Measurements from ENCODE around the gene PALD1. TPM values are rescaled to one million over a fixed set of nuclear protein-coding genes. Genes with fewer than 3 reads are reported as not detected.

PALD1 gene
- total RNA-seq, 6 experiments from 2014 or later = 0.81 to 2.9 (median 1.3) TPM

DNA sequence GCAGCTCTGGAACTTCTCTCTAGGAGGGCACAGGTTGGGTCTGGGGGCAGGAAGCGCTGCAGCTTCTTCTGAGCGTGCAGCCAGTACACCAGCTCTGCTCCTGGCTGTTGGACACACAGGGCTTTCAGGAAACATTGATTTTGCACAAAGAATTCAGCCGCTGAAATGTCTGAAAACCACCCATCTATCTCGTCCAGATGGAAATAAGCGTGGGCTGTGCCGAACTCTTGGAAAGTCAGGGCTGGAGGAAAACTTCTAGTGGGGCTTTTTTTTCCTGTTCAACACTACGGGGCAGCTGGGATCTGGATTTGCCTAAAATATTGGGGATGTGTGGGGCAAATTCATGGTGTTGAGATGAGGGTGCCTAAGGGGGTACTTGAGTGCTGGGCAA is 31.2 kb downstream of the PALD1 start:
- H3K4me1 ChIP-seq = no peaks in the 10 kb centered on the region
- no peaks in the 10 kb centered on the region for H3K9me3 ChIP-seq
- intact Hi-C loops (cut with DNase I) = no loop called here
- peak in 1 of 4 donors; percentile 12 for ATAC-seq
- DNase-seq = no peak
- WGBS (ENCODE audit: insufficient coverage, low coverage, low lambda C conversion rate, missing lambda C conversion rate) = 66% methylated on average over 7 of the region's 7 CpGs
- TF ChIP-seq POLR2A (IDR thresholded peaks at IDR 0.05) = no peak
- TF ChIP-seq, protein P1, sequence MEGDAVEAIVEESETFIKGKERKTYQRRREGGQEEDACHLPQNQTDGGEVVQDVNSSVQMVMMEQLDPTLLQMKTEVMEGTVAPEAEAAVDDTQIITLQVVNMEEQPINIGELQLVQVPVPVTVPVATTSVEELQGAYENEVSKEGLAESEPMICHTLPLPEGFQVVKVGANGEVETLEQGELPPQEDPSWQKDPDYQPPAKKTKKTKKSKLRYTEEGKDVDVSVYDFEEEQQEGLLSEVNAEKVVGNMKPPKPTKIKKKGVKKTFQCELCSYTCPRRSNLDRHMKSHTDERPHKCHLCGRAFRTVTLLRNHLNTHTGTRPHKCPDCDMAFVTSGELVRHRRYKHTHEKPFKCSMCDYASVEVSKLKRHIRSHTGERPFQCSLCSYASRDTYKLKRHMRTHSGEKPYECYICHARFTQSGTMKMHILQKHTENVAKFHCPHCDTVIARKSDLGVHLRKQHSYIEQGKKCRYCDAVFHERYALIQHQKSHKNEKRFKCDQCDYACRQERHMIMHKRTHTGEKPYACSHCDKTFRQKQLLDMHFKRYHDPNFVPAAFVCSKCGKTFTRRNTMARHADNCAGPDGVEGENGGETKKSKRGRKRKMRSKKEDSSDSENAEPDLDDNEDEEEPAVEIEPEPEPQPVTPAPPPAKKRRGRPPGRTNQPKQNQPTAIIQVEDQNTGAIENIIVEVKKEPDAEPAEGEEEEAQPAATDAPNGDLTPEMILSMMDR (IDR thresholded peaks at IDR 0.05) = no peak
- H3K27me3 ChIP-seq = no peaks in the 10 kb centered on the region
- no peaks in the 10 kb centered on the region for H3K36me3 ChIP-seq
- no peak overlapping the region for H3K27ac ChIP-seq
- H3K4me3 ChIP-seq = no peak overlapping the region

DNA sequence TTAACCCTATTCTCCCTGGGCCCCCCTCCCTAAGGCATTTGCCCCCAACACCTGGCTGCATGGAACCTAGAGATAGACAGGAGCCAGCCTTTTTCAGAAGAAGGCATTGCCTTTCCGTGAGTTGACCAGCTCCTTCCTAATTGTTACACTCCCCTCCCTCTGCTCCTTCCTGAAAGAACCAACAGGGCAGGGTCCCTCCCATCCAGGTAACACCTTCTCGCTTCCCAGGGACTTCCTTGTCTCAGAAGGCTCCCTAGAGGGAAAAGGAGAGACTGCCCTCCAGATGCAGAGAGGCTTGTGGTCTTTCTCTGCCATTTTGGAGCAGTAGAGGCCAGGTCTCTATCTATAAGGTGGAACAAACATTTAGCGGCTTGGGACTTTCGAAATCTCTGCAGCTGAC is 31.9 kb downstream of the PALD1 start:
- no peaks in the 10 kb centered on the region for H3K27me3 ChIP-seq
- H3K4me1 ChIP-seq = no peaks in the 10 kb centered on the region
- intact Hi-C loops (cut with DNase I) = no loop called here
- no peak for TF ChIP-seq POLR2A (IDR thresholded peaks at IDR 0.05)
- TF ChIP-seq, protein P1 (IDR thresholded peaks at IDR 0.05) = no peak
- no peak for ATAC-seq
- no peaks in the 10 kb centered on the region for H3K36me3 ChIP-seq
- no peak for DNase-seq
- H3K27ac ChIP-seq = no peak overlapping the region
- WGBS (ENCODE audit: insufficient coverage, low coverage, low lambda C conversion rate, missing lambda C conversion rate) = 86% methylated on average over 1 of the region's 4 CpGs
- no peak overlapping the region for H3K4me3 ChIP-seq
- H3K9me3 ChIP-seq = no peaks in the 10 kb centered on the region

DNA sequence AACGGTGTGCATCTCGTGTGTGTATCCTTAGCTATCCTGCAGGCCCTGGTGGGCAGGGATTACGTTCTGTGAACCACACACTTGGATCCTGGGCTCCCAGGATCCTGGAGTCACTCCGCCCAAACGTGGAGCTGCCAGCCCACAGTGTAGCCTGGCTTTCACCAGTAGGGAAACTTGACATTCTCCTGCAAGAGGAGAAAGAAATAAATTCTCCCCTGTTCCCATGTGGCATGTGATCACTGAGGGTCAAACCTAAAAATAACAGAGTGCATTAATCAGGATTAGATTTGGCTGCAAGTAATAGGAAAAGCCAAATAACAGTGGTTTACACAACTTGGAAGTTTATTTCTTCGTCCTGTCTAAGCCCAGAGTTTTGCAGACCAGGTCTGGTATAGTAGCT is 32.3 kb downstream of the PALD1 start:
- no peak overlapping the region for H3K4me3 ChIP-seq
- no peak overlapping the region for H3K27ac ChIP-seq
- H3K27me3 ChIP-seq = no peaks in the 10 kb centered on the region
- ATAC-seq = no peak
- H3K9me3 ChIP-seq = no peaks in the 10 kb centered on the region
- no peaks in the 10 kb centered on the region for H3K36me3 ChIP-seq
- 53% methylated on average over 4 of the region's 6 CpGs for WGBS (ENCODE audit: insufficient coverage, low coverage, low lambda C conversion rate, missing lambda C conversion rate)
- no peak for TF ChIP-seq POLR2A (IDR thresholded peaks at IDR 0.05)
- TF ChIP-seq, protein P1 (IDR thresholded peaks at IDR 0.05) = no peak
- no peak for DNase-seq
- H3K4me1 ChIP-seq = no peaks in the 10 kb centered on the region
- intact Hi-C loops (cut with DNase I) = no loop called here

DNA sequence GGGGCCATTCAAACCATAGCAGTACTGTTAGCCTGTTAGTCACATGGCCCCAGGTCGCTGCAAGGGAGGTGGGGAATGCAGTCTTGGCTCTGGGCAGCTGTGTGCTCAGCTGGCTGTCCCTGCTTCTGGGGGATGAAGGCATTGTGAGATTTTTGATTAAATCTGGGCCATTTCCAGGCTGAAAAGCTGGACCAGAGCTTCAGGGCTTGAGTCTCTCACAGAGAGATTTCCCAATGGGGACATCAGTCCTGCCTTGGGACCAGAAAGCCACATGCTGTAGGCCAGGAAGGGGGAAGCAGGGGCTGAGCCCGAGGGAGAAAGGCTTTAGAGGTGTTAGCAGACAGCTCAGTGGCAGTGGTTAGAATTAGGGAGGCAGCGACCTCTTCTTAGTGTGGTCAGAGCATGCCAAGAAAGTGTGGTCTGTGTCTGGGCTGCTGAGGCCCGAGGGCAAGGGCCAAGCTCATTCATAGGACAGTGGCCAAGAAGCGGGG is 33.6 kb downstream of the PALD1 start:
- H3K4me3 ChIP-seq = no peak overlapping the region
- ATAC-seq (no peak), DNase-seq (no peak)
- TF ChIP-seq, protein P1 (IDR thresholded peaks at IDR 0.05) = no peak
- TF ChIP-seq POLR2A (IDR thresholded peaks at IDR 0.05) = no peak
- H3K4me1 ChIP-seq = no peaks in the 10 kb centered on the region
- no peaks in the 10 kb centered on the region for H3K9me3 ChIP-seq
- no peak overlapping the region for H3K27ac ChIP-seq
- WGBS (ENCODE audit: insufficient coverage, low coverage, low lambda C conversion rate, missing lambda C conversion rate) = 79% methylated on average over 3 of the region's 5 CpGs
- no peaks in the 10 kb centered on the region for H3K36me3 ChIP-seq
- intact Hi-C loops (cut with DNase I) = no loop called here
- H3K27me3 ChIP-seq = no peaks in the 10 kb centered on the region

DNA sequence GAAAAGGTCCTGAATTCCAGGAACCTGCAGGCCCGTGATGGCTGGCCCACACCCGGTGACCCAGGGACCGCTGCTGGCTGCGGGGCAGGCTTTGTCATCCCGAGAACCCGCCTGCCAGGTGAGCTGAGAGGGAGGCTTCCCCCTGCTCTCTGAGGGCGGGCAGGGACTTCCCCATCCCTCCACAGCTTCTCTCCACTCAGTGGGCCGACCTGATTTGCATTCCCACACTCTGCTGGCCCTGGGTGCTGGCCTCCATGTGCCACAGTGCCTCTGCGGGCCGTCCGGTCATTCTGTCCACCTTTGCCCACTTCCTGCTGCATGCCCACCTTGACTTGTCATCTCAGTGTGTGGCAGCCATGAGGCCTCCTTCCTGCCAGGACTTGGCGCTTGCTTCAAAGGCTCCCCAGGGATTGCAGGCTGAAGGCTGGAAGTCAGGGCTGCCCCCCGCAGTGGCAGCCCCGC is 35.3 kb downstream of the PALD1 start:
- WGBS (ENCODE audit: insufficient coverage, low coverage, low lambda C conversion rate, missing lambda C conversion rate) = 49% methylated on average over 5 of the region's 14 CpGs
- H3K9me3 ChIP-seq = no peaks in the 10 kb centered on the region
- H3K27me3 ChIP-seq = no peaks in the 10 kb centered on the region
- DNase-seq (no peak), ATAC-seq (no peak)
- no peaks in the 10 kb centered on the region for H3K4me1 ChIP-seq
- intact Hi-C loops (cut with DNase I) = no loop called here
- no peak overlapping the region for H3K4me3 ChIP-seq
- H3K27ac ChIP-seq = no peak overlapping the region
- H3K36me3 ChIP-seq = no peaks in the 10 kb centered on the region
- TF ChIP-seq, protein P1 (IDR thresholded peaks at IDR 0.05) = no peak
- TF ChIP-seq POLR2A (IDR thresholded peaks at IDR 0.05) = no peak

Measured in right lobe of liver (tissue), 6 donors.